Measurements from ENCODE around the gene AMMECR1L.
"Not testable (repeated sequence)": the region's sequence is repeated elsewhere in the genome, so short reads cannot be mapped to it uniquely, and the experiment has no call there.

AMMECR1L gene

DNA sequence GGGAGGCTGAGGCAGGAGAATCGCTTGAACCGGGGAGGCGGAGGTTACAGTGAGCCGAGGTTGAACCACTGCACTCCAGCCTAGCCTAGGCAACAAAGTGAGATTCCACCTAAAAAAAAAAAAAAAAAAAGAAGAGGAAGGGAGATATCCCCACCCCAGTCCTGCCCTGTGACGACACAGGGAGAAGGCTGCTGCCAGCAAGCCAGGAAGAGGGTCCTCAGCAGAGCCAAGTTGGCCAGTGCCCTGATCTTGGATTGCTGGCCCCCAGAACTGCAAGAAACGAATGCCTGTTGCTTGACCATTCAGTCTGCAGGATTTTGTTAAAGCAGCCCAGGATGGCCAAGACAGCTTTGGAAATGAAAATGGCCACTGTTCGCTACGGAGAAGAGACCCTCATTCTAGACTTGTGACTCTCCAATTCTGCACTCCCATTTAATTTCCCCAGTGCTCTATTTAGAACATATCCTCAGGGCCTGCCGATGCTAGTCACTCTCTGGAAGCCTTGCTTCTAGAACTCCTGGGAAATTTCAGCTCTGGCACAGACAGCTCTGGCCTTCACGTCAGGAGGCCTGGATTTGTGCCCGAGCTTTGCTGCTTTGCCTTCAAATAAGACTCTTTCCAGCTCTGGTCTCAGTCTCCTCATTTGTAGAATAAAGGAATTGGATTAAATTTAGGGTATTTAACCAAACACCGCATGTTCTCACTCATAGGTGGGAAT, 15.7 kb upstream of the AMMECR1L start:
- TF ChIP-seq, protein P1, sequence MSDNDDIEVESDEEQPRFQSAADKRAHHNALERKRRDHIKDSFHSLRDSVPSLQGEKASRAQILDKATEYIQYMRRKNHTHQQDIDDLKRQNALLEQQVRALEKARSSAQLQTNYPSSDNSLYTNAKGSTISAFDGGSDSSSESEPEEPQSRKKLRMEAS (IDR thresholded peaks at IDR 0.05; ENCODE audit: low read depth, low read length): no peak
- DNase-seq (ENCODE audit: low read depth): no peak
- H3K4me3 ChIP-seq (ENCODE audit: low read depth, low read length): no peak overlapping the region

DNA sequence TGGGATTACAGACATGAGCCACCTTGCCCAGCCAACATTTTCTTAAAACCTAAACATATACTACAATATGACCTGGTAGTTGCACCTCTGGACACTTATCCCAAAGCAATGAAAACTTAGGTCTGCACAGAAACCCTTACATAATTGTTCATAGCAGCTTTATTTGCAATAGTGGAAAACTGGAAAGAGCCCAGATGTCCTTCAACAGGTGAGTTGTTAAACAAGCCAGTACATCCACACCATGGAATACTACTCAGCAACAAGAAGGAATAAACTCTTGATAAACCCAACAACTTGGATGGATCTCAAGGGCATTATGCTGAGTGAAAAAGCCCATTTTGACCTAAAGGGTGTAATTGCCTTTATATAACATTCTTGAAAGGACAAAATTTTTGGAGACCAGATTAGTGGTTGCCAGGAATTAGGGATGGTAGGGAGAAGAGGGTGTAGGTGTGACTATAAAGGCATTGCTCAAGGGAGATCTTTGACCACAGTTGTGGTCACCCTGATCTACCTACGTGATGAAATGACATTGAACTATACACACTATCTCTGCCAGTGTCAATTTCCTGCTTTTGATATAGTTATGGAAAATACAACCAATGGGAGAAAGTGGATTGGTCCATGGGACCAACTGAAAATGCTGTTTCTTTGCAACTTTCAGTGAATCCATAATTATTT, 11.9 kb upstream of the AMMECR1L start:
- TF ChIP-seq POLR2A (IDR thresholded peaks at IDR 0.05; ENCODE audit: extremely low read depth, insufficient read length): no peak
- TF ChIP-seq, protein P1 (IDR thresholded peaks at IDR 0.05; ENCODE audit: low read depth, low read length): no peak
- TF ChIP-seq, protein P2, sequence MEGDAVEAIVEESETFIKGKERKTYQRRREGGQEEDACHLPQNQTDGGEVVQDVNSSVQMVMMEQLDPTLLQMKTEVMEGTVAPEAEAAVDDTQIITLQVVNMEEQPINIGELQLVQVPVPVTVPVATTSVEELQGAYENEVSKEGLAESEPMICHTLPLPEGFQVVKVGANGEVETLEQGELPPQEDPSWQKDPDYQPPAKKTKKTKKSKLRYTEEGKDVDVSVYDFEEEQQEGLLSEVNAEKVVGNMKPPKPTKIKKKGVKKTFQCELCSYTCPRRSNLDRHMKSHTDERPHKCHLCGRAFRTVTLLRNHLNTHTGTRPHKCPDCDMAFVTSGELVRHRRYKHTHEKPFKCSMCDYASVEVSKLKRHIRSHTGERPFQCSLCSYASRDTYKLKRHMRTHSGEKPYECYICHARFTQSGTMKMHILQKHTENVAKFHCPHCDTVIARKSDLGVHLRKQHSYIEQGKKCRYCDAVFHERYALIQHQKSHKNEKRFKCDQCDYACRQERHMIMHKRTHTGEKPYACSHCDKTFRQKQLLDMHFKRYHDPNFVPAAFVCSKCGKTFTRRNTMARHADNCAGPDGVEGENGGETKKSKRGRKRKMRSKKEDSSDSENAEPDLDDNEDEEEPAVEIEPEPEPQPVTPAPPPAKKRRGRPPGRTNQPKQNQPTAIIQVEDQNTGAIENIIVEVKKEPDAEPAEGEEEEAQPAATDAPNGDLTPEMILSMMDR (IDR thresholded peaks at IDR 0.05; ENCODE audit: low read depth, low read length): no peak
- no peak for TF ChIP-seq MYC (IDR thresholded peaks at IDR 0.05; ENCODE audit: low read depth, low read length)
- H3K4me3 ChIP-seq (ENCODE audit: low read depth, low read length): no peak overlapping the region
- no peak for DNase-seq (ENCODE audit: low read depth)

DNA sequence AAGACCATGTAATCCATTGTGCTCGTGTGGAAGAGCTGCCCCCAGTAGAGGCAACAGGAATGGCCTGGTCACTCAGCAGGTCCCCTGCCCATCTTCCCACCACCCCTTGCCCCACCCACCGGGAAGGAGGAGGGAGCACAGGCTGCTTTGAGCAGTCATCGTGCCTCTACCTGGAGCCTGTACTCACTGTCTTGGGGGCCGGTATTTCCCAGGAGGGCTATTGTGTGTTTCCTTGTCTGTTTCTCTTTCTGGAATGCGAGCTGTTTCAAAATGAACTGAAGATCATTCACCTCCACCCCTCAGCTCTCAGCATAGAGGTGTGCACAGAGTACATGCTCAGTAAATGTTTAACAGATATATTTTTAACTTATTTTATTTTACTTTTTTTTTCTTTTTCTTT, 7.7 kb upstream of the AMMECR1L start:
- TF ChIP-seq, protein P2 (IDR thresholded peaks at IDR 0.05; ENCODE audit: low read depth, low read length): no peak
- TF ChIP-seq, protein P1 (IDR thresholded peaks at IDR 0.05; ENCODE audit: low read depth, low read length): no peak
- no peak for TF ChIP-seq POLR2A (IDR thresholded peaks at IDR 0.05; ENCODE audit: extremely low read depth, insufficient read length)
- no peak for TF ChIP-seq MYC (IDR thresholded peaks at IDR 0.05; ENCODE audit: low read depth, low read length)
- no peak for DNase-seq (ENCODE audit: low read depth)
- H3K4me3 ChIP-seq (ENCODE audit: low read depth, low read length): no peak overlapping the region

DNA sequence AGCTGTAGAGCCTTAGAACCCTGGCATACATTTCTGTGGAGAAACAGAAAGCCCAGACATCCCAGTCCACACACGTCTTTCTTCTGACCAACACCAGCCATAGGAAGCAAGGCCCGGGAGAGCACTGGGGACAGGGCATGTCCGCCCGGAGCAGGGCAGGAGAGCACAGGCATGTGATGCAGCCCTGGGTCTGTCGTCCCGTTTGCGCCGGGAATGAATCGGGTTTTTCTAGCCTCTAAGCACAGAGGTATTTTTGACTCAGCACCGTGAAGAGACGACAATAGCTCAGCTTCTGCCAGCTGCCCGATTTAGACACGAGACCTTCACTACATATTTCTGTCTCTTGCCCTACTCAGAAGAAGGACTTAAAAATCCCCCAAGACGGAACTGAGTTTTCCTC, 7.3 kb upstream of the AMMECR1L start:
- TF ChIP-seq, protein P2 (IDR thresholded peaks at IDR 0.05; ENCODE audit: low read depth, low read length): no peak
- TF ChIP-seq POLR2A (IDR thresholded peaks at IDR 0.05; ENCODE audit: extremely low read depth, insufficient read length): no peak
- no peak for TF ChIP-seq MYC (IDR thresholded peaks at IDR 0.05; ENCODE audit: low read depth, low read length)
- TF ChIP-seq, protein P1 (IDR thresholded peaks at IDR 0.05; ENCODE audit: low read depth, low read length): no peak
- no peak overlapping the region for H3K4me3 ChIP-seq (ENCODE audit: low read depth, low read length)
- DNase-seq (ENCODE audit: low read depth): no peak

DNA sequence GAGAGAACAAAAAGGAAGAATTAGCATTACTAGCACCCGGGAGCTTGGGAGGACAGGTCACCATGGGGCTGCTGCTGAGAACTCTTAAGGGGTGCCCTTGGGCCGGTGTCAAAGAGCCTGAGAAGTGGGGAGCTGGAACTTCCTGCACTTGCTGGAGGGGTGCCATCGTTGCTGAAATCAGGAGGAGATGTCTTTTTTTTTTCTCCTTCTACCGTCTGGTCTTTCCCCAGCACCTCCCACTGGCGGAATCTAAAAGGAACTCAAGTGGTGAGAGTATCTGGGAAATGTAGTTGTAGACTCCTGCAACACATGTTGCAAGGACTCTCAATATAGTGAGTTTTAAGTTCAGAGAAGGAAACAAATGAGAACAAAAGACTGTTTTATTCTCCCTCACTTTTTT, 6.1 kb upstream of the AMMECR1L start:
- no peak for TF ChIP-seq POLR2A (IDR thresholded peaks at IDR 0.05; ENCODE audit: extremely low read depth, insufficient read length)
- TF ChIP-seq, protein P1 (IDR thresholded peaks at IDR 0.05; ENCODE audit: low read depth, low read length): no peak
- no peak for TF ChIP-seq MYC (IDR thresholded peaks at IDR 0.05; ENCODE audit: low read depth, low read length)
- TF ChIP-seq, protein P2 (IDR thresholded peaks at IDR 0.05; ENCODE audit: low read depth, low read length): no peak
- no peak overlapping the region for H3K4me3 ChIP-seq (ENCODE audit: low read depth, low read length)
- no peak for DNase-seq (ENCODE audit: low read depth)

DNA sequence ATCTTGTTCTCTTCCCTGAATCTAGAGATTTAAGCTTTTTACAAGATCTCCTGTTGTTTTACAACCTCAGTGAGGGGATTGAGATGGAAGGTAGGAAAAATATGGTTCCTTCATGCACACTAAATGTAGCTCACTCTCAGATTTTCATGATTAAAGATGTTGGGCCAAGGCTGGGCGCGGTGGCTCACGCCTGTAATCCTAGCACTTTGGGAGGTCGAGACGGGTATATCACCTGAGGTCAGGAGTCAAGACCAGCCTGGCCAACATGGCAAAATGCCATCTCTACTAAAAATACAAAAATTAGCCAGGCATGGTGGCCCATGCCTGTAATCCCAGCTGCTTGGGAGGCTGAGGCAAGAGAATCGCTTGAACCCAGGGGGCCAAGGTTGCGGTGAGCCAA, 5.0 kb upstream of the AMMECR1L start:
- not testable (repeated sequence) for H3K4me3 ChIP-seq (ENCODE audit: low read depth, low read length)

More for the DNA sequence above, 5.0 kb upstream of the AMMECR1L start:
- DNase-seq (ENCODE audit: low read depth): not testable (repeated sequence)

Data from NB4 (cell line).